Measurements from ENCODE around the gene LY86.
"Not testable (repeated sequence)": the region's sequence is repeated elsewhere in the genome, so short reads cannot be mapped to it uniquely, and the experiment has no call there.

Gene LY86

DNA sequence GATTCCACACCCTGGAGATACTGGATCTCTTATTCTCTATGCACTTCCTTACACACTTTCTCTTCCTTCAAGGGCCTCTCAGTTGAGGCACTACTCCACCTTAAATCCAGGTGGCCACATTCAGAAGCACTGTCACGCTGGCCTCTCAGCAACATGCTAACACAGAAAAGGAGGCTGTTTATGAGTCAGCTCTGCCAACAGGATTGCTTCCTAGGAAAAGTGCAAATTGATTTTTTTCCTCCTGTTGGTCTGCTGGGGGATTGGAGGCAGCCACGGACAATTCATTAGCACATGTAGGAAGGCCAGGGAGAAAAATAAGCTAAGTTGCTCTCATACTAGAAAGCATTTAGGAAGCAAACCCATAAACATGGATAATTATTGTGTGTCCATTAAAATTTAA is 20.9 kb downstream of the LY86 start:
- Histone ChIP-seq H3K36me3 (replicated peaks) (no peaks in the 10 kb centered on the region), H3K27me3 (replicated peaks) (no peaks in the 10 kb centered on the region), H3K27ac (no peak overlapping the region), H3K4me3 (ENCODE audit: low read depth, low read length) (no peak overlapping the region)
- DNase-seq = no peak
- TF ChIP-seq, protein P1, sequence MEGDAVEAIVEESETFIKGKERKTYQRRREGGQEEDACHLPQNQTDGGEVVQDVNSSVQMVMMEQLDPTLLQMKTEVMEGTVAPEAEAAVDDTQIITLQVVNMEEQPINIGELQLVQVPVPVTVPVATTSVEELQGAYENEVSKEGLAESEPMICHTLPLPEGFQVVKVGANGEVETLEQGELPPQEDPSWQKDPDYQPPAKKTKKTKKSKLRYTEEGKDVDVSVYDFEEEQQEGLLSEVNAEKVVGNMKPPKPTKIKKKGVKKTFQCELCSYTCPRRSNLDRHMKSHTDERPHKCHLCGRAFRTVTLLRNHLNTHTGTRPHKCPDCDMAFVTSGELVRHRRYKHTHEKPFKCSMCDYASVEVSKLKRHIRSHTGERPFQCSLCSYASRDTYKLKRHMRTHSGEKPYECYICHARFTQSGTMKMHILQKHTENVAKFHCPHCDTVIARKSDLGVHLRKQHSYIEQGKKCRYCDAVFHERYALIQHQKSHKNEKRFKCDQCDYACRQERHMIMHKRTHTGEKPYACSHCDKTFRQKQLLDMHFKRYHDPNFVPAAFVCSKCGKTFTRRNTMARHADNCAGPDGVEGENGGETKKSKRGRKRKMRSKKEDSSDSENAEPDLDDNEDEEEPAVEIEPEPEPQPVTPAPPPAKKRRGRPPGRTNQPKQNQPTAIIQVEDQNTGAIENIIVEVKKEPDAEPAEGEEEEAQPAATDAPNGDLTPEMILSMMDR (IDR thresholded peaks at IDR 0.05; ENCODE audit: low read depth, low read length, missing control alignments) = no peak
- in situ Hi-C loops (cut with HindIII; ENCODE audit: low pct_ligation_motif_present, low sequenced_read_pairs) = no loop called here

DNA sequence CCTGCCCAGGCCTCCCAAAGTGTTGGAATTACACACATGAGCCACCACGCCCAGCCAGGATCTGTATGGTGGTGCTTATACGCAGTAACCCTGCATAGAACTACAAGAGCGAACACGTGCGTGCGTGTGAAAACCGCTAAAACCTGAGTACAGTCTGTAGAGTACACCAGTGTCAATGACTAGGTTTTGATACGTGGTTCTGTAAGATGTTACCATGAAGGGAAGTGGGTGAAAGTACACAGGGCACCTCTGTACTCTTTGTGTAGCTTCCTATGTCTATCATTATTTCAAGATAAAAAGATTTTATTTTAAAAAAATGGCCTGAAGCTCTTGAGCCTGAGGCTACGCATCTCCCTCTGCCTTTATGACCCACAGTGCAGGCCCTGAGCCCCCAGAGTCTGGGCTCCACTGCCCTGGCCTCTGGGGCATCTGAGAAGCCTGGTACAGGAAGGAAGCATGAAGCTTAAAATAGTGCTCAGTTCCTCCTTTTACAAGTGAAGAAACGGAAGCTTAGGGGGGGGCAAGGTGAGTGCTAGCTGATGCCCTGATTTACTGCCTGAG is 21.6 kb downstream of the LY86 start:
- TF ChIP-seq, protein P1 (IDR thresholded peaks at IDR 0.05; ENCODE audit: low read depth, low read length, missing control alignments) = no peak
- no peaks in the 10 kb centered on the region for H3K36me3 ChIP-seq (replicated peaks)
- in situ Hi-C loops (cut with HindIII; ENCODE audit: low pct_ligation_motif_present, low sequenced_read_pairs) = no loop called here
- no peak overlapping the region for H3K27ac ChIP-seq
- H3K27me3 ChIP-seq (replicated peaks) = no peaks in the 10 kb centered on the region
- DNase-seq = no peak
- H3K4me3 ChIP-seq (ENCODE audit: low read depth, low read length) = no peak overlapping the region

DNA sequence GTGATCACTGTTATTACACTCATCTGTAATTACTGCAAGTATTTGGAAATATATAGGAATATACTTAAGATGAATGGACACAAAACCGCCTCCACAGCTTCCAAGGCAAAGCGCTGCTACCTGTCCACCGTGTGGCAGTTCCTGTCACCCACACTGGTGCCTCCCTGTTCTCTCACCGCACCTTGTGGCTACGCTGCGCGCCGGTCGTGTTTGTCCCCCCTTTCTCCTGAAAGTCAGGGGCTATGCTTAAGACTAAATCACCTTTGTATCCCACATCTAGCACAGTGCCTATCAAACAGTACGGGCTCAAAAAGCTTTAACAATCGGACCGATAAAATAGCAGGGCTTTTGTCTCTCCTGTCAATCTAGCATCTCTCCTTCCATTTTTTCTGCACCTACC is 23.0 kb downstream of the LY86 start:
- no peak for DNase-seq
- Histone ChIP-seq H3K27ac (no peak overlapping the region), H3K27me3 (replicated peaks) (no peaks in the 10 kb centered on the region), H3K4me3 (ENCODE audit: low read depth, low read length) (no peak overlapping the region), H3K36me3 (replicated peaks) (no peaks in the 10 kb centered on the region)
- in situ Hi-C loops (cut with HindIII; ENCODE audit: low pct_ligation_motif_present, low sequenced_read_pairs) = no loop called here
- TF ChIP-seq, protein P1 (IDR thresholded peaks at IDR 0.05; ENCODE audit: low read depth, low read length, missing control alignments) = no peak

DNA sequence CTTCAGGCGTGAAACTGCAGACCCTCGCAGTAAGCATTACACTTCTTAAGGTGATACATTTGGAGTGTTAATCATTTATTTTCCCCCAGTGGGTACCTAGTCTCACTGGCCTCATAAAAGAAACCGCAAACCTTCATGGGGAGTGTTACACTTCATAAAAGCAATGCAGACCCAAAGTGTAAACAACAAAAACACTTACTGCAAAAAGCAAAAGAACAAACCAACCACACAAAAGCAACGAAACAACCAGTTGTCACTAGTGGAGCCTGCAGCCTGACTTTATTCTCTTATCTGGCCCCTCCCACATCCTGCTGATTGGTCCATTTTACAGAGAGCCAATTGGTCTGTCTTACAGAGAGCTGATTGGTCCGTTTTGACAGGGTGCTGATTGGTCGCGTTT is 23.8 kb downstream of the LY86 start:
- no peaks in the 10 kb centered on the region for H3K27me3 ChIP-seq (replicated peaks)
- no peak overlapping the region for H3K27ac ChIP-seq
- no peaks in the 10 kb centered on the region for H3K36me3 ChIP-seq (replicated peaks)
- DNase-seq = no peak
- TF ChIP-seq, protein P1 (IDR thresholded peaks at IDR 0.05; ENCODE audit: low read depth, low read length, missing control alignments) = no peak
- no peak overlapping the region for H3K4me3 ChIP-seq (ENCODE audit: low read depth, low read length)
- in situ Hi-C loops (cut with HindIII; ENCODE audit: low pct_ligation_motif_present, low sequenced_read_pairs) = no loop called here

- in situ Hi-C loops (cut with HindIII; ENCODE audit: low pct_ligation_motif_present, low sequenced_read_pairs); H3K27me3 ChIP-seq (replicated peaks); H3K36me3 ChIP-seq (replicated peaks); H3K27ac ChIP-seq; H3K4me3 ChIP-seq (ENCODE audit: low read depth, low read length); DNase-seq: not testable (repeated sequence)
These were observed 24.7 kb downstream of the LY86 start for GRCh38 chr6:6613103-6613718.

GRCh38 chr6:6614096-6614982 is 25.8 kb downstream of the LY86 start:
- TF ChIP-seq, protein P1 (IDR thresholded peaks at IDR 0.05; ENCODE audit: low read depth, low read length, missing control alignments) = no peak
- Histone ChIP-seq H3K27me3 (replicated peaks) (no peaks in the 10 kb centered on the region), H3K4me3 (ENCODE audit: low read depth, low read length) (no peak overlapping the region), H3K36me3 (replicated peaks) (no peaks in the 10 kb centered on the region), H3K27ac (no peak overlapping the region)
- no peak for DNase-seq
- in situ Hi-C loops (cut with HindIII; ENCODE audit: low pct_ligation_motif_present, low sequenced_read_pairs) = no loop called here

All from brain microvascular endothelial cell (primary cell).